Measurements from ENCODE around the gene LRCH4. TPM values are rescaled to one million over a fixed set of nuclear protein-coding genes. Genes with fewer than 3 reads are reported as not detected.

Gene LRCH4
- total and polyA plus RNA-seq, 2 of the 13 experiments (the other 11 are each of a cell fraction or from before 2014, with no cell fraction given) = 7.0 to 9.3 TPM

DNA sequence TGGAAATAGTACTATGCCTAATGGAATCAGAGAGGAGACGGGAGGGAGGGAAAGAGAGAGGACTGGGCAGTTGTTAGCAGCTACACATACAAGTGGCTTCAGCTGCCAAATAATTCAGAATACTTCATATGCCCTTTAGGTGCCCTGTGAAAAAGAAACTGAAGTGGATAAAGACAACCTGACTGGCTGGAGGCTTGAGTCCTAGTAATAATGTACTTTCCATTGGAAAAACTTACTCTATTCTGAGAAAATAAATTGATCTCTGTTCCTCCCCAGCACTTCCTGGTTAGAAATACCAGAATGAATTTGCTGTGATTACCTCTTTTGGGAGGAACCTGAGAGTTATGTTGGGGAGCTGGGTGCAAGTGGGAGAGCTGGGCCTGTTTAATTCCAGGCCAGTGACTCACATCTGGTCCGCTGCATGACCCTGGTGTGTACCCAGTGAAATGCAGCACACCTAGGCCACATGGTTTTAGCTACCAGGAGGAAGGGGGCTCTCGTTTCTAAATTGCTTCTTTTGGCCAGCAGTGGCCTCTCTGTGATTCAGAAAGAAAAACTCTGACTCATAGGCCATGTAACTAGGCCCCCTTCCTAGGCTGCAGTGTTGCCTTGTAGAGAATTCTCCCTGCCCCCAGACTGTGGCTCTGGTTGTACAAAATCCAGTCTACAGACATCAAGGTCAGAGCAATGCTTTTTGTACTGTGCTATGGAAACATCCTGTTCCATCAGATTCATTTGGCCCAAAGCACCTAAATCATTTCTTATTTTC, 40.4 kb downstream of the LRCH4 start (continued):
- TF ChIP-seq, protein P1, sequence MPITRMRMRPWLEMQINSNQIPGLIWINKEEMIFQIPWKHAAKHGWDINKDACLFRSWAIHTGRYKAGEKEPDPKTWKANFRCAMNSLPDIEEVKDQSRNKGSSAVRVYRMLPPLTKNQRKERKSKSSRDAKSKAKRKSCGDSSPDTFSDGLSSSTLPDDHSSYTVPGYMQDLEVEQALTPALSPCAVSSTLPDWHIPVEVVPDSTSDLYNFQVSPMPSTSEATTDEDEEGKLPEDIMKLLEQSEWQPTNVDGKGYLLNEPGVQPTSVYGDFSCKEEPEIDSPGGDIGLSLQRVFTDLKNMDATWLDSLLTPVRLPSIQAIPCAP (CRISPR knock-in tag; IDR thresholded peaks at IDR 0.05; ENCODE audit: low read depth) = no peak
- TF ChIP-seq TBX2 (CRISPR knock-in tag; IDR thresholded peaks at IDR 0.05; ENCODE audit: borderline replicate concordance) (0 out of 2 replicates have a peak, but pooled peaks have one; percentile 38), RBAK (CRISPR knock-in tag; IDR thresholded peaks at IDR 0.05) (no peak), HDAC2 (CRISPR knock-in tag; IDR thresholded peaks at IDR 0.05) (peak; percentile 43), ZNF432 (CRISPR knock-in tag; IDR thresholded peaks at IDR 0.05; ENCODE audit: borderline replicate concordance) (no peak), ZNF256 (CRISPR knock-in tag; conservative IDR thresholded peaks at IDR 0.05) (no peak), ZKSCAN5 (CRISPR knock-in tag; IDR thresholded peaks at IDR 0.05) (no peak), PHF5A (CRISPR knock-in tag; IDR thresholded peaks at IDR 0.05; ENCODE audit: low read depth, unreplicated experiment) (no peak), XRCC5 (optimal IDR thresholded peaks at IDR 0.05; ENCODE audit: low read length) (no peak), GFI1 (CRISPR knock-in tag; IDR thresholded peaks at IDR 0.05; ENCODE audit: borderline replicate concordance) (no peak; the same call in 1 of the 2 replicates), ZNF891 (CRISPR knock-in tag; IDR thresholded peaks at IDR 0.05) (no peak), PAWR (CRISPR knock-in tag; IDR thresholded peaks at IDR 0.05; ENCODE audit: borderline replicate concordance) (no peak), SMAD9 (CRISPR knock-in tag; IDR thresholded peaks at IDR 0.05) (no peak), PPARG (CRISPR knock-in tag; conservative IDR thresholded peaks at IDR 0.05) (peak; percentile 54; the same call in 1 of the 2 replicates), GLI4 (CRISPR knock-in tag; IDR thresholded peaks at IDR 0.05; ENCODE audit: borderline replicate concordance) (no peak), ESRRA (CRISPR knock-in tag; IDR thresholded peaks at IDR 0.05; ENCODE audit: low read depth) (0 out of 2 replicates have a peak, but pooled peaks have one; percentile 23), DPF2 (CRISPR knock-in tag; IDR thresholded peaks at IDR 0.05; ENCODE audit: borderline replicate concordance, low read depth) (peak; percentile 75; the same call in 1 of the 2 replicates), REPIN1 (CRISPR knock-in tag; IDR thresholded peaks at IDR 0.05; ENCODE audit: borderline replicate concordance, low read depth) (no peak), SIN3B (IDR thresholded peaks at IDR 0.05; ENCODE audit: low read length) (no peak), ZFYVE20 (CRISPR knock-in tag; IDR thresholded peaks at IDR 0.05; ENCODE audit: borderline replicate concordance, low read depth) (no peak)
- TF ChIP-seq, protein P2, sequence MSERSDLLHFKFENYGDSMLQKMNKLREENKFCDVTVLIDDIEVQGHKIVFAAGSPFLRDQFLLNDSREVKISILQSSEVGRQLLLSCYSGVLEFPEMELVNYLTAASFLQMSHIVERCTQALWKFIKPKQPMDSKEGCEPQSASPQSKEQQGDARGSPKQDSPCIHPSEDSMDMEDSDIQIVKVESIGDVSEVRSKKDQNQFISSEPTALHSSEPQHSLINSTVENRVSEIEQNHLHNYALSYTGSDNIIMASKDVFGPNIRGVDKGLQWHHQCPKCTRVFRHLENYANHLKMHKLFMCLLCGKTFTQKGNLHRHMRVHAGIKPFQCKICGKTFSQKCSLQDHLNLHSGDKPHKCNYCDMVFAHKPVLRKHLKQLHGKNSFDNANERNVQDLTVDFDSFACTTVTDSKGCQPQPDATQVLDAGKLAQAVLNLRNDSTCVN (CRISPR knock-in tag; IDR thresholded peaks at IDR 0.05; ENCODE audit: borderline replicate concordance) = peak; percentile 43; the same call in 1 of the 2 replicates
- TF ChIP-seq, protein P3, sequence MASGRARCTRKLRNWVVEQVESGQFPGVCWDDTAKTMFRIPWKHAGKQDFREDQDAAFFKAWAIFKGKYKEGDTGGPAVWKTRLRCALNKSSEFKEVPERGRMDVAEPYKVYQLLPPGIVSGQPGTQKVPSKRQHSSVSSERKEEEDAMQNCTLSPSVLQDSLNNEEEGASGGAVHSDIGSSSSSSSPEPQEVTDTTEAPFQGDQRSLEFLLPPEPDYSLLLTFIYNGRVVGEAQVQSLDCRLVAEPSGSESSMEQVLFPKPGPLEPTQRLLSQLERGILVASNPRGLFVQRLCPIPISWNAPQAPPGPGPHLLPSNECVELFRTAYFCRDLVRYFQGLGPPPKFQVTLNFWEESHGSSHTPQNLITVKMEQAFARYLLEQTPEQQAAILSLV (CRISPR knock-in tag; IDR thresholded peaks at IDR 0.05; ENCODE audit: borderline replicate concordance) = no peak
- TF ChIP-seq, protein P4, sequence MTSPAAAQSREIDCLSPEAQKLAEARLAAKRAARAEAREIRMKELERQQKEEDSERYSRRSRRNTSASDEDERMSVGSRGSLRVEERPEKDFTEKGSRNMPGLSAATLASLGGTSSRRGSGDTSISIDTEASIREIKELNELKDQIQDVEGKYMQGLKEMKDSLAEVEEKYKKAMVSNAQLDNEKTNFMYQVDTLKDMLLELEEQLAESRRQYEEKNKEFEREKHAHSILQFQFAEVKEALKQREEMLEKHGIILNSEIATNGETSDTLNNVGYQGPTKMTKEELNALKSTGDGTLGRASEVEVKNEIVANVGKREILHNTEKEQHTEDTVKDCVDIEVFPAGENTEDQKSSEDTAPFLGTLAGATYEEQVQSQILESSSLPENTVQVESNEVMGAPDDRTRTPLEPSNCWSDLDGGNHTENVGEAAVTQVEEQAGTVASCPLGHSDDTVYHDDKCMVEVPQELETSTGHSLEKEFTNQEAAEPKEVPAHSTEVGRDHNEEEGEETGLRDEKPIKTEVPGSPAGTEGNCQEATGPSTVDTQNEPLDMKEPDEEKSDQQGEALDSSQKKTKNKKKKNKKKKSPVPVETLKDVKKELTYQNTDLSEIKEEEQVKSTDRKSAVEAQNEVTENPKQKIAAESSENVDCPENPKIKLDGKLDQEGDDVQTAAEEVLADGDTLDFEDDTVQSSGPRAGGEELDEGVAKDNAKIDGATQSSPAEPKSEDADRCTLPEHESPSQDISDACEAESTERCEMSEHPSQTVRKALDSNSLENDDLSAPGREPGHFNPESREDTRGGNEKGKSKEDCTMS (CRISPR knock-in tag; conservative IDR thresholded peaks at IDR 0.05) = no peak
- TF ChIP-seq, protein P5, sequence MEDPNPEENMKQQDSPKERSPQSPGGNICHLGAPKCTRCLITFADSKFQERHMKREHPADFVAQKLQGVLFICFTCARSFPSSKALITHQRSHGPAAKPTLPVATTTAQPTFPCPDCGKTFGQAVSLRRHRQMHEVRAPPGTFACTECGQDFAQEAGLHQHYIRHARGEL (CRISPR knock-in tag; IDR thresholded peaks at IDR 0.05) = no peak

Measured in HepG2 (cell line).